ENCODE measurements around the gene RHBDD1. TPM values are rescaled to one million over a fixed set of nuclear protein-coding genes. Genes with fewer than 3 reads are reported as not detected.

Gene RHBDD1
- total RNA-seq, 4 donors from 2014 or later = 12.1 to 21.6 (median 19.3) TPM

GRCh38 chr2:227006189-227006897 is 170.5 kb downstream of the RHBDD1 start:
- ATAC-seq (ENCODE audit: low FRiP score) = no peak

GRCh38 chr2:227007148-227007547 is 171.3 kb downstream of the RHBDD1 start:
- ATAC-seq (ENCODE audit: low FRiP score) (no peak), DNase-seq (ENCODE audit: low spot score) (no peak)
- no peak for TF ChIP-seq CTCF (IDR thresholded peaks at IDR 0.05)

More at GRCh38 chr2:227006189-227006897, 170.5 kb downstream of the RHBDD1 start:
- TF ChIP-seq CTCF (IDR thresholded peaks at IDR 0.05) = no peak
- no peak for DNase-seq (ENCODE audit: low spot score)

- no peak for ATAC-seq (ENCODE audit: low FRiP score)
- TF ChIP-seq CTCF (IDR thresholded peaks at IDR 0.05) = no peak
- no peak for DNase-seq (ENCODE audit: low spot score)
Observed at GRCh38 chr2:227007940-227008339, 172.1 kb downstream of the RHBDD1 start.

GRCh38 chr2:227010433-227010832 is 174.6 kb downstream of the RHBDD1 start:
- DNase-seq (ENCODE audit: low spot score) = no peak
- ATAC-seq (ENCODE audit: low FRiP score) = no peak
- no peak for TF ChIP-seq CTCF (IDR thresholded peaks at IDR 0.05)

- no peak for TF ChIP-seq CTCF (IDR thresholded peaks at IDR 0.05)
- ATAC-seq (ENCODE audit: low FRiP score) (no peak), DNase-seq (ENCODE audit: low spot score) (no peak)
Observed at GRCh38 chr2:227013330-227013729, 177.5 kb downstream of the RHBDD1 start.

- DNase-seq (ENCODE audit: low spot score) (no peak), ATAC-seq (ENCODE audit: low FRiP score) (no peak)
- TF ChIP-seq CTCF (IDR thresholded peaks at IDR 0.05) = no peak
Observed at GRCh38 chr2:227013881-227014280, 178.0 kb downstream of the RHBDD1 start.

GRCh38 chr2:227016894-227017293 is 181.0 kb downstream of the RHBDD1 start:
- no peak for TF ChIP-seq CTCF (IDR thresholded peaks at IDR 0.05)
- no peak for ATAC-seq (ENCODE audit: low FRiP score)
- no peak for DNase-seq (ENCODE audit: low spot score)

Data from omental fat pad (tissue), 4 donors.